D721Med (cell line): ENCODE measurements around the gene DNER.

Experiments used
- DNase-seq: peaks from one replicate; pipeline ENCODE4 v3.0.0; 2011; ENCODE audit warnings: low spot score; ENCODE audit not compliant: insufficient read length
- FAIRE-seq: peaks from 2 replicates; lab custom pipeline; 2011; peaks lifted over from hg19 to GRCh38; lab: Jason Lieb, UNC
- CTCF ChIP-seq: IDR thresholded peaks from 2 replicates; pipeline ENCODE4 v1.5.1; 2012; ENCODE audit warnings: mild to moderate bottlenecking, control low read depth; ENCODE audit not compliant: insufficient read depth; ENCODE audit errors: missing control alignments

Gene DNER

GRCh38 chr2:229445019-229445418 lies 269.3 kb downstream of the DNER start:
- no peak for DNase-seq
- TF ChIP-seq CTCF, result no peak
- FAIRE-seq, result no peak

GRCh38 chr2:229443546-229444268 lies 270.6 kb downstream of the DNER start:
- DNase-seq (no peak), FAIRE-seq (no peak)
- TF ChIP-seq CTCF, result no peak

- DNase-seq (no peak), FAIRE-seq (no peak)
- TF ChIP-seq CTCF, result no peak
These were observed 271.2 kb downstream of the DNER start for GRCh38 chr2:229443141-229443540.

GRCh38 chr2:229438430-229439159 lies 275.8 kb downstream of the DNER start:
- DNase-seq (no peak), FAIRE-seq (no peak)
- TF ChIP-seq CTCF, result no peak

GRCh38 chr2:229437467-229437866 lies 276.9 kb downstream of the DNER start:
- FAIRE-seq, result no peak
- no peak for TF ChIP-seq CTCF
- no peak for DNase-seq

GRCh38 chr2:229434187-229434586 lies 280.2 kb downstream of the DNER start:
- no peak for TF ChIP-seq CTCF
- no peak for FAIRE-seq
- no peak for DNase-seq

- DNase-seq (no peak), FAIRE-seq (no peak)
- TF ChIP-seq CTCF, result no peak
These were observed 281.0 kb downstream of the DNER start for GRCh38 chr2:229433351-229433750.
